ENCODE measurements around the gene TOR1AIP2.
"Not testable (repeated sequence)": the region's sequence is repeated elsewhere in the genome, so short reads cannot be mapped to it uniquely, and the experiment has no call there.

- TF ChIP-seq CTCF (conservative IDR thresholded peaks at IDR 0.05; ENCODE audit: low read length); EZH2phosphoT487 (IDR thresholded peaks at IDR 0.05; ENCODE audit: borderline replicate concordance, low read depth, low read length): not testable (repeated sequence)
Observed at GRCh38 chr1:179855831-179856230, 21.8 kb downstream of the TOR1AIP2 start.
